ENCODE results near the gene EIF5.

The EIF5 gene

DNA sequence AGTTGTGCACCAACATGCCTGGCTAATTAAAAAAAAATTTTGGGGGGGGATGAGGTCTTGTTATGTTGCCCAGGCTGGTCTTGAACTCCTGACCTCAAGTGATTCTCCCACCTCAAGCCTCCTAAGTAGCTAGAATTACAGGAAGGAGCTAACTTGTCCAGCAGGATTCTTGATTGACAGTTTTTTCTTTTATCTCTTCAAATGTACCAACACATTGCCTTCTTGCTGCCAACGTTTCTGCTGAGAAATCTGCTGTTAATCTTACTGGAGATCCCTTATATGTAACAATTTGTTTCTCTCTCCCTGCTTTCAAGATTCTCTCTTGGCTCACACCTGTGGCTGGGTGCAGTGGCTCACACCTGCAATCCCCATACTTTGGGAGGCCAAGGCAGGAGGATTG, 28.7 kb downstream of the EIF5 start:
- H3K36me3 ChIP-seq (ENCODE audit: control insufficient read depth in 1 of 2, insufficient read depth in 2 of 2, low read length in 2 of 2), result no peaks in the 10 kb centered on the region
- H3K27me3 ChIP-seq (ENCODE audit: control insufficient read depth in 1 of 2, insufficient read depth in 2 of 2, low read length in 2 of 2), result no peaks in the 10 kb centered on the region
- H3K4me1 ChIP-seq (ENCODE audit: control insufficient read depth in 1 of 2, insufficient read depth in 2 of 2, low read length in 2 of 2), result no peaks in the 10 kb centered on the region
- H3K27ac ChIP-seq (ENCODE audit: low read depth, low read length), result no peak overlapping the region
- H3K9me3 ChIP-seq (ENCODE audit: control insufficient read depth in 1 of 2, low read length in 2 of 2), result peaks cover 8 to 10% of the 10 kb centered on the region in 2 donors
- H3K9ac ChIP-seq (ENCODE audit: low read depth in 1 of 2, low read length in 2 of 2), result no peak overlapping the region
- no peak overlapping the region for H3K4me3 ChIP-seq (ENCODE audit: low read depth in 1 of 2, low read length in 2 of 2)

DNA sequence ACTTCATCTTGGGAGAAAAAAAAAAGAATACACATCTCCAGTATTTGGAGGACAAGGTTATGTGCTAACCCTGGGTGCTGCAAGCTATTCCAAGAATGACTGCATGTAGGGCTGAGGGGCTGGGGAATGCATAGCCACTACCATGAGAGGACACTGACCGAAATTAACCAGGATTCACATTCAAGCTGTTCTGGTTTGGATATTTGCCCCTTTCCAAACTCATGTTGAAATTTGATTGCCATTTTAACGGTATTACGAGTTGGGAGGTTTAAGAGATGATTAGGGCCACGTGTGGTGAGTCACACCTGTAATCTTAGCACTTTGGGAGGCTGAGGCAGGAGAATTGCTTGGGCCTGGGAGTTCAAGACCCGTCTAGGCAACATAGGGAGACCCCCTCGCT, 32.7 kb downstream of the EIF5 start:
- Histone ChIP-seq H3K36me3 (ENCODE audit: control insufficient read depth in 1 of 2, insufficient read depth in 2 of 2, low read length in 2 of 2) (no peaks in the 10 kb centered on the region), H3K9me3 (ENCODE audit: control insufficient read depth in 1 of 2, low read length in 2 of 2) (peaks cover 8% of the 10 kb centered on the region in 2 donors), H3K27ac (ENCODE audit: low read depth, low read length) (no peak overlapping the region), H3K9ac (ENCODE audit: low read depth in 1 of 2, low read length in 2 of 2) (no peak overlapping the region), H3K4me3 (ENCODE audit: low read depth in 1 of 2, low read length in 2 of 2) (no peak overlapping the region), H3K4me1 (ENCODE audit: control insufficient read depth in 1 of 2, insufficient read depth in 2 of 2, low read length in 2 of 2) (no peaks in the 10 kb centered on the region), H3K27me3 (ENCODE audit: control insufficient read depth in 1 of 2, insufficient read depth in 2 of 2, low read length in 2 of 2) (no peaks in the 10 kb centered on the region)

DNA sequence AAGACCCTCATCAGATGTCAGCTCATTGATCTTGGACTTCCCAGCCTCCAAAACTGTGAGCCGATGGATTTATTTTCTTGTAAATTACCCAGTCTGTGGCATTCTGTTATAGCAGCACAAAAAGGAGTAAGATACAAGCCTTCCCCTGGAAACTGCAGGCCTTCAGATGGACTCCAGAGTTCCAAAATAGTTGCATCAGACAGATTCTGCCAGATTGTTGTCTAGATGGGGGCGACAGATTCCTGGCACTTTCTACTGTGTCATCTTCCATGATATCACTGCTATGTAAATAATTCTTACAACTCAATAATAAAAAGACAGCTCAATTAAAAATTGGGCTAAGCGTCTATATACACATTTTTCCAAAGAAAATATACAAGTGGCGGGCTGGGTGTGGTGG, 34.0 kb downstream of the EIF5 start:
- H3K27ac ChIP-seq (ENCODE audit: low read depth, low read length), result no peak overlapping the region
- H3K27me3 ChIP-seq (ENCODE audit: control insufficient read depth in 1 of 2, insufficient read depth in 2 of 2, low read length in 2 of 2), result no peaks in the 10 kb centered on the region
- no peak overlapping the region for H3K4me3 ChIP-seq (ENCODE audit: low read depth in 1 of 2, low read length in 2 of 2)
- no peak overlapping the region for H3K9ac ChIP-seq (ENCODE audit: low read depth in 1 of 2, low read length in 2 of 2)
- no peaks in the 10 kb centered on the region for H3K36me3 ChIP-seq (ENCODE audit: control insufficient read depth in 1 of 2, insufficient read depth in 2 of 2, low read length in 2 of 2)
- peaks cover under 1% of the 10 kb centered on the region in 2 donors for H3K9me3 ChIP-seq (ENCODE audit: control insufficient read depth in 1 of 2, low read length in 2 of 2)
- no peaks in the 10 kb centered on the region for H3K4me1 ChIP-seq (ENCODE audit: control insufficient read depth in 1 of 2, insufficient read depth in 2 of 2, low read length in 2 of 2)

DNA sequence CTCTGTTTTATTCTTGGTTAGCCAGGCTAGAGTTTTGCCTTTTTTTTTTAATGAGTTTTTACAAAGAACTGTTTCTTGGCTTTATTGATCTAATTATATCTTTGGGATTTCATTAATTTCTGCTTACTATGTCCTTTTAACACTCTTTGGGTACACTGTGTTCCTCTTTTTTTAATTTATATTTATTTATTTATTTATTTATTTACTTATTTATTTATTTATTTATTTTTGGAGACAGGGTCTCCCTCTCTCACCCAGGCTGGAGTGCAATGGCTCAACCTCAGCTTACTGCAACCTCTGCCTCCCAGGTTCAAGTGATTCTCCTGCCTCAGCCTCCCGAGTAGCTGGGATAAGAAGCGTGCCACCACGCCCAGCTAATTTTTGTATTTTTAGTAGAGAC, 36.0 kb downstream of the EIF5 start:
- Histone ChIP-seq H3K4me1 (ENCODE audit: control insufficient read depth in 1 of 2, insufficient read depth in 2 of 2, low read length in 2 of 2) (no peaks in the 10 kb centered on the region), H3K9ac (ENCODE audit: low read depth in 1 of 2, low read length in 2 of 2) (no peak overlapping the region), H3K27ac (ENCODE audit: low read depth, low read length) (no peak overlapping the region), H3K27me3 (ENCODE audit: control insufficient read depth in 1 of 2, insufficient read depth in 2 of 2, low read length in 2 of 2) (no peaks in the 10 kb centered on the region), H3K9me3 (ENCODE audit: control insufficient read depth in 1 of 2, low read length in 2 of 2) (no peaks in the 10 kb centered on the region), H3K4me3 (ENCODE audit: low read depth in 1 of 2, low read length in 2 of 2) (no peak overlapping the region), H3K36me3 (ENCODE audit: control insufficient read depth in 1 of 2, insufficient read depth in 2 of 2, low read length in 2 of 2) (no peaks in the 10 kb centered on the region)

DNA sequence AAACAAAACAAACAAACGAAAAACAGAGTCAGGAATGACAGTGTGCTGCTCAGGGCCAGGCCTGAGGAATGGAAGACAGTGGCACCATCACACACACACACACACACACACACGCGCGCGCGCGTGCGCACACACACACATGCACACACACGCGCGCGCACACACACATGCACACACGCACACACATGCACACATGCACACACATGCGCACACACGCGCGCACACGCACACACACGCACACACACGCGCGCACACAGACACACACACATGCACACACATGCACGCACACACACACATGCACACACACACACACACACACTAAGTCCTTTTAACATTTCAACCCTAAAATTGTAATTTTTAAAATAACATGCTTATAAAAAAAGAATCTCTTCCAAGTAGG, 38.0 kb downstream of the EIF5 start:
- Histone ChIP-seq H3K9ac (ENCODE audit: low read depth in 1 of 2, low read length in 2 of 2) (no peak overlapping the region), H3K27me3 (ENCODE audit: control insufficient read depth in 1 of 2, insufficient read depth in 2 of 2, low read length in 2 of 2) (no peaks in the 10 kb centered on the region)

DNA sequence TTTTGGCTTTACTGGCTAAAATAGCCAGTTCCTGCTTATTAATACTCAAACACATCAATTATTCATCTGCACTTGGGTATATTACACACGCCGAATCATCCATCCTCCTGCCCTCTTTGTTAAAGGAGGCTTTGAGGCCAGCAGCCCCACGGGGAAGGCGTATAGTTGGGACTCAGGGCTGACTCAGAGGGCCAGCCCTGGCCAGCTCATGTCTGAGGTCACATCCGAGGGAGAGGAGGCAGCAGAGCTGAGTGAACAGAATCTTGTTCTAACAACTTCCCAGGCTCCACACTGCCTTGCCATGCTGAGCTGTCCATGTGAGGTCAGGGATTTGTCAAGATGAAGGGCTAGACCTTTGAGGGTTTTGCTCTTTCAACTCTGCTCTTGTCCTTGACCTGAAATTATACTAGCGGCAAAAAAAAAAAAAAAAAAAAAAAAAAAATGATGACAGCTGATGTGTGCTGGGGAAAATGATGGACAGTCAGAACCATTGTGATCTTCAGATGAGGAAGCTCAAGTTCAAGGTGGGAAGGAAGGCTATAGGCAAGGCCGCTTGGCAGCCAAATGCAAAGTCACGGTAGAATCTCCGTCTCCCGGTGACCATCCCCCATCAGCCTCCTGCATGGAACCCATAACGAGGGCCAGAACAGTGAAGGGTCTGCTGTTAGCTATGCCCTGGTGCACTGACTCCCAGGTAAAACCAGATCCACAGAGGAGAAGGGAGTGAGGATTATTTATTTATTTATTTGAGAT, 38.7 kb downstream of the EIF5 start:
- no peak overlapping the region for H3K27ac ChIP-seq (ENCODE audit: low read depth, low read length)
- H3K4me1 ChIP-seq (ENCODE audit: control insufficient read depth in 1 of 2, insufficient read depth in 2 of 2, low read length in 2 of 2), result no peaks in the 10 kb centered on the region
- no peaks in the 10 kb centered on the region for H3K9me3 ChIP-seq (ENCODE audit: control insufficient read depth in 1 of 2, low read length in 2 of 2)
- no peaks in the 10 kb centered on the region for H3K36me3 ChIP-seq (ENCODE audit: control insufficient read depth in 1 of 2, insufficient read depth in 2 of 2, low read length in 2 of 2)
- H3K9ac ChIP-seq (ENCODE audit: low read depth in 1 of 2, low read length in 2 of 2), result no peak overlapping the region
- no peak overlapping the region for H3K4me3 ChIP-seq (ENCODE audit: low read depth in 1 of 2, low read length in 2 of 2)
- H3K27me3 ChIP-seq (ENCODE audit: control insufficient read depth in 1 of 2, insufficient read depth in 2 of 2, low read length in 2 of 2), result no peaks in the 10 kb centered on the region

More for the DNA sequence above, 38.0 kb downstream of the EIF5 start:
- no peak overlapping the region for H3K27ac ChIP-seq (ENCODE audit: low read depth, low read length)
- H3K36me3 ChIP-seq (ENCODE audit: control insufficient read depth in 1 of 2, insufficient read depth in 2 of 2, low read length in 2 of 2), result no peaks in the 10 kb centered on the region
- no peak overlapping the region for H3K4me3 ChIP-seq (ENCODE audit: low read depth in 1 of 2, low read length in 2 of 2)
- no peaks in the 10 kb centered on the region for H3K4me1 ChIP-seq (ENCODE audit: control insufficient read depth in 1 of 2, insufficient read depth in 2 of 2, low read length in 2 of 2)
- H3K9me3 ChIP-seq (ENCODE audit: control insufficient read depth in 1 of 2, low read length in 2 of 2), result no peaks in the 10 kb centered on the region

DNA sequence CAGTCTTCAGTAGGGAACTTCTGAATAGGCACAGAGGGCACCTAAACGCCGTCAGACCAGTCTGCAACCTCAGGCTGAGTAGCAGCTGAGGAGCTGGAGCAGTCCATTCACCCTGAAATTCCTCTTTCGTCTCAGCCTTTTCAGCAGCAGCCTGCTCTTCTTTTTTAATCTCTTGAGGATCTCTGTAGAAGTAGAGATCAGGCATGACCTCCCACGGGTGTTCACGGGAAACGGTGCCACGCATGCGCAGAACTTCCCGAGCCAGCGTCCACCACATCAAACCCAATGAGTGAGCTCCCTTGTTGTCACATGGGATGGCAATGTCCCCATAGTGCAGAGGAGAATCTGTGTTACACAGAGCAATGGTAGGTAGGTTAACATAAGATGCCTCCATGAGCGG, 40.1 kb downstream of the EIF5 start:
- Histone ChIP-seq H3K4me3 (ENCODE audit: low read depth in 1 of 2, low read length in 2 of 2) (no peak overlapping the region), H3K27me3 (ENCODE audit: control insufficient read depth in 1 of 2, insufficient read depth in 2 of 2, low read length in 2 of 2) (no peaks in the 10 kb centered on the region), H3K27ac (ENCODE audit: low read depth, low read length) (no peak overlapping the region), H3K36me3 (ENCODE audit: control insufficient read depth in 1 of 2, insufficient read depth in 2 of 2, low read length in 2 of 2) (no peaks in the 10 kb centered on the region), H3K9ac (ENCODE audit: low read depth in 1 of 2, low read length in 2 of 2) (no peak overlapping the region), H3K4me1 (ENCODE audit: control insufficient read depth in 1 of 2, insufficient read depth in 2 of 2, low read length in 2 of 2) (no peaks in the 10 kb centered on the region), H3K9me3 (ENCODE audit: control insufficient read depth in 1 of 2, low read length in 2 of 2) (no peaks in the 10 kb centered on the region)

DNA sequence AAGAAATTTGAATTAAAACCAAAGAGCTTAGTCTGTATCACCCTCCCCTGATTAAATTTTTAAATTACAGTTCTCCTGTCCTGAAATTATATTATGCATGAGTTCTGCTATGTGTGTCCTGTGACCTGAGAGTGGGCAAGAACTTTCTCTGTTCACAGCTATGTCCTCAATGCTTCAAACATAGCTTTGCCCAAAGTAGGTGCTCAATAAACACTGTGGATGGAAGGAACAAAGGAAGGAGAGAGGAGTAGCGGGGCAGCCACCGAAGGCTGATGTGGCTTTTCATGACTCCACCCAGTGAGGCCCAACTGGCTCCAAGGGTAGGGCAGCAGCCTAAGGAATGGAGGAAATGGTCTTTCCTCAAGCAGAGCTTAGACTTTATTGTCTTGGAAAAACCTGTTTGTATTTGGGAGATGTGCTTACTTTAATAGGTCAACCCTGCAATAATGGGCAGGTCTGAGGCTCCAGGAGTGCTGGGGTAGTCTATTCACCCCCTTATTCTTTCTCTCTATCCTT, 43.5 kb downstream of the EIF5 start:
- no peak overlapping the region for H3K4me3 ChIP-seq (ENCODE audit: low read depth in 1 of 2, low read length in 2 of 2)
- no peak overlapping the region for H3K9ac ChIP-seq (ENCODE audit: low read depth in 1 of 2, low read length in 2 of 2)
- H3K9me3 ChIP-seq (ENCODE audit: control insufficient read depth in 1 of 2, low read length in 2 of 2), result no peaks in the 10 kb centered on the region
- H3K27ac ChIP-seq (ENCODE audit: low read depth, low read length), result no peak overlapping the region
- no peaks in the 10 kb centered on the region for H3K4me1 ChIP-seq (ENCODE audit: control insufficient read depth in 1 of 2, insufficient read depth in 2 of 2, low read length in 2 of 2)
- H3K27me3 ChIP-seq (ENCODE audit: control insufficient read depth in 1 of 2, insufficient read depth in 2 of 2, low read length in 2 of 2), result peaks cover 0 to 1% of the 10 kb centered on the region in 2 donors
- no peaks in the 10 kb centered on the region for H3K36me3 ChIP-seq (ENCODE audit: control insufficient read depth in 1 of 2, insufficient read depth in 2 of 2, low read length in 2 of 2)

DNA sequence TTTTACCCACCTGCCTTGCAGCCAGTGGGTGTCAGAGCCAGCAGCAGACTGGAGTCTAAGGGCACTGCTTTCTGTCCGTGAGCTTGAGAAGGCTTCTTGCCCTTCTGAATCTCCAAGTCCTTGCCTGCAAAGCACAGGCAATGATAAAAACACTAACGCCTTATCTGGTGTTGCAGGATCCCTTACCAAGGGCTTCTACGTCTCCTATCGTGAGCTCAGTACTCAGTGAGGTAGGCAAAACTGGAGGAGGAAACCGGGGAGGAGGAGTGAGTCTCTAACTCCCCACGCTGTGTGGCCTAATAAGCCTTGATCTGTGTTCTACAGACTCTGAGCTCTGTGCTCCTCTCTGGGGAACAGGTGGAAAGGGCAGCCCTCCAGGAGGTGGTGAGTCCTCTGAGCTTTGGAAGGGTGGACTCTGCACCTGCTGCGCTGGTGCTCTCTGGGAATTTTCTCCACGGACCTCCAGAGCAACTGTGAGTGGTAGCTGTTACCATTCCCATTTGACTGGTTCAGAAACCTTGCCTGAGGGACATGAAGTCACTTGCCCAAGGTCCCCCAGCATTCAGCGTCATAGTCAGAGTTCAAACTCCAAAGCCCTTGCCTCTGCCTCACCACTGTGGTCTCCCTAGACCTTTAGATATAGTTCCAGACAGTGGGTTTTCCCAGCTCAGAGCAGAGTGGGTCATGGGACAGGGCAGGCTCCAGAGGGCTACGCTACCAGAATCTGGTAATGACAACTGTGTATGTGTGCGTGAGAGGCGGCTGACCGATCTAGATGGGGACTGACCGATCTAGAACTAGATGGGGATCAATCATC, 44.2 kb downstream of the EIF5 start:
- Histone ChIP-seq H3K4me1 (ENCODE audit: control insufficient read depth in 1 of 2, insufficient read depth in 2 of 2, low read length in 2 of 2) (no peaks in the 10 kb centered on the region), H3K9ac (ENCODE audit: low read depth in 1 of 2, low read length in 2 of 2) (no peak overlapping the region), H3K36me3 (ENCODE audit: control insufficient read depth in 1 of 2, insufficient read depth in 2 of 2, low read length in 2 of 2) (no peaks in the 10 kb centered on the region), H3K4me3 (ENCODE audit: low read depth in 1 of 2, low read length in 2 of 2) (no peak overlapping the region), H3K27ac (ENCODE audit: low read depth, low read length) (no peak overlapping the region), H3K27me3 (ENCODE audit: control insufficient read depth in 1 of 2, insufficient read depth in 2 of 2, low read length in 2 of 2) (peaks cover 0 to 2% of the 10 kb centered on the region in 2 donors), H3K9me3 (ENCODE audit: control insufficient read depth in 1 of 2, low read length in 2 of 2) (no peaks in the 10 kb centered on the region)

DNA sequence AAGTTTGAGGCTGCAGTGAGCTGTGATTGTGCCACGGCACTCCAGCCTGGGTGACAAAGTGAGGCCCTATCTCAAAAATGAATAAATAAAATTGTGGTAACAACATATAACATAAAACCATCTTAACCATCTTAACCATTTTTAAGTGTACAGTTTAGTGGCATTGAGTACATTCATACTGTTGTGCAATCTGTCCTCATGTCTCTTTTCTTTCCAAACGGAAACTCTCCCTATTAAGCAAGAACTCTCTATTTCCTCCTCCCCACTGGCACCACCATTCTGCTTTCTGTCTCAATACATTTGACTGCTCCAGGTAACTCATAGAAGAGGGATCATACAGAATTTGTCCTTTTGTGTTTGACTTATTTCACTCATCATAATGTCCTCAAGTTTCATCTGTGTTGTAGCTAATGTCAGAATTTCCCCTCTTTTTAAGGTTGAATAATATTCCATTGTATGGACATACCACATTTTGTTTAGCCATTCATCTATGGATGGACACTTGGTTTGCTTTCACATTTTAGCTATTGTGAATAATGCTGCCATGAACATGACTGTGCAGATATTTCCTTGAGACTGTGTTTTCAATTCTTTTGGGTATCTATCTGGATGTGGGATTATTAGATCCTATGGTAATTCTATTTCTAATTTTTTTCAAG, 46.8 kb downstream of the EIF5 start:
- H3K9ac ChIP-seq (ENCODE audit: low read depth in 1 of 2, low read length in 2 of 2), result no peak overlapping the region
- peaks cover 2 to 3% of the 10 kb centered on the region in 2 donors for H3K27me3 ChIP-seq (ENCODE audit: control insufficient read depth in 1 of 2, insufficient read depth in 2 of 2, low read length in 2 of 2)
- H3K4me3 ChIP-seq (ENCODE audit: low read depth in 1 of 2, low read length in 2 of 2), result no peak overlapping the region
- no peak overlapping the region for H3K27ac ChIP-seq (ENCODE audit: low read depth, low read length)
- no peaks in the 10 kb centered on the region for H3K9me3 ChIP-seq (ENCODE audit: control insufficient read depth in 1 of 2, low read length in 2 of 2)
- no peaks in the 10 kb centered on the region for H3K36me3 ChIP-seq (ENCODE audit: control insufficient read depth in 1 of 2, insufficient read depth in 2 of 2, low read length in 2 of 2)
- peaks cover 7 to 8% of the 10 kb centered on the region in 2 donors for H3K4me1 ChIP-seq (ENCODE audit: control insufficient read depth in 1 of 2, insufficient read depth in 2 of 2, low read length in 2 of 2)

Measured in duodenal mucosa (tissue), 2 donors.